Gastroesophageal sphincter (tissue), 4 donors: ENCODE measurements around the gene DLG4. TPM values are rescaled to one million over a fixed set of nuclear protein-coding genes. Genes with fewer than 3 reads are reported as not detected.

ENCODE experiments used
- ATAC-seq: fragments of 150-250 bp; one replicate; pipeline ENCODE4 v1.9.1; 2016; ENCODE audit warnings: mild to moderate bottlenecking, moderate library complexity
- H3K27ac ChIP-seq, 4 donors: fragments of 200-600 bp; sonication (generic) in 3 of 4; 1 replicate in 3 of 4; 2 replicates in 1 of 4; pipeline ENCODE4 v1.5.1; 2016 to 2019
- H3K27me3 ChIP-seq: fragments of 200-600 bp; sonication (generic); one replicate; pipeline ENCODE4 v1.5.1; 2019
- H3K36me3 ChIP-seq, 2 donors: fragments of 200-600 bp; sonication (generic); one replicate each; pipeline ENCODE4 v1.5.1; 2019; ENCODE audit warnings: control low read depth in 1 of 2
- H3K4me1 ChIP-seq, 3 donors: fragments of 200-600 bp; sonication (generic); 1 replicate in 2 of 3; 2 replicates in 1 of 3; pipeline ENCODE4 v1.5.1; 2016 to 2019; ENCODE audit warnings: control low read depth in 2 of 3
- H3K4me3 ChIP-seq, 2 donors: fragments of 200-600 bp; sonication (generic); one replicate each; pipeline ENCODE4 v1.5.1; 2019; ENCODE audit warnings: mild to moderate bottlenecking in 1 of 2, moderate library complexity in 1 of 2
- H3K9me3 ChIP-seq, 3 donors: fragments of 200-600 bp; sonication (generic); one replicate each; pipeline ENCODE4 v1.5.1; 2017 to 2019; ENCODE audit warnings: control low read depth in 2 of 3
- EP300 ChIP-seq: sonication (generic); formaldehyde crosslinking; IDR thresholded peaks from one replicate; pipeline ENCODE4 v1.6.1; 2017; ENCODE audit warnings: antibody characterized with exemption, mild to moderate bottlenecking
- POLR2A ChIP-seq, 2 donors: fragments of 450-650 bp; IDR thresholded peaks; one replicate each; pipeline ENCODE4 v1.6.1; 2017; ENCODE audit warnings: antibody characterized with exemption in 2 of 2, mild to moderate bottlenecking in 2 of 2, moderate library complexity in 1 of 2
- POLR2AphosphoS5 ChIP-seq: sonication (generic); formaldehyde crosslinking; IDR thresholded peaks from one replicate; pipeline ENCODE4 v1.6.1; 2017; ENCODE audit warnings: antibody characterized with exemption
- WGBS, 2 donors: methylation state at CpG; one replicate each; pipeline ENCODE4 v1.1.5; 2018; ENCODE audit warnings: low coverage in 1 of 2; 5-methylcytosine and 5-hydroxymethylcytosine counted together
- total RNA-seq, 4 donors: library from RNA; depleted of rRNA; stranded (reverse); fragments of >200 nt; gene quantifications; one replicate each; pipeline ENCODE4 v1.1.0, GENCODE V29; 2016
- TF ChIP-seq, protein P1 (sequence below), 4 experiments: fragments of 200-600 bp in 2 of 4; fragments of 450-650 bp in 2 of 4; sonication (generic) in 1 of 4; IDR thresholded peaks; one replicate each; pipeline ENCODE4 v1.5.1; 2017 to 2019; ENCODE audit warnings: antibody characterized with exemption in 4 of 4, mild to moderate bottlenecking in 2 of 4, moderate library complexity in 2 of 4

DLG4 gene
- total RNA-seq, 4 donors from 2014 or later, result 14.1 to 21.7 (median 16.5) TPM

DNA sequence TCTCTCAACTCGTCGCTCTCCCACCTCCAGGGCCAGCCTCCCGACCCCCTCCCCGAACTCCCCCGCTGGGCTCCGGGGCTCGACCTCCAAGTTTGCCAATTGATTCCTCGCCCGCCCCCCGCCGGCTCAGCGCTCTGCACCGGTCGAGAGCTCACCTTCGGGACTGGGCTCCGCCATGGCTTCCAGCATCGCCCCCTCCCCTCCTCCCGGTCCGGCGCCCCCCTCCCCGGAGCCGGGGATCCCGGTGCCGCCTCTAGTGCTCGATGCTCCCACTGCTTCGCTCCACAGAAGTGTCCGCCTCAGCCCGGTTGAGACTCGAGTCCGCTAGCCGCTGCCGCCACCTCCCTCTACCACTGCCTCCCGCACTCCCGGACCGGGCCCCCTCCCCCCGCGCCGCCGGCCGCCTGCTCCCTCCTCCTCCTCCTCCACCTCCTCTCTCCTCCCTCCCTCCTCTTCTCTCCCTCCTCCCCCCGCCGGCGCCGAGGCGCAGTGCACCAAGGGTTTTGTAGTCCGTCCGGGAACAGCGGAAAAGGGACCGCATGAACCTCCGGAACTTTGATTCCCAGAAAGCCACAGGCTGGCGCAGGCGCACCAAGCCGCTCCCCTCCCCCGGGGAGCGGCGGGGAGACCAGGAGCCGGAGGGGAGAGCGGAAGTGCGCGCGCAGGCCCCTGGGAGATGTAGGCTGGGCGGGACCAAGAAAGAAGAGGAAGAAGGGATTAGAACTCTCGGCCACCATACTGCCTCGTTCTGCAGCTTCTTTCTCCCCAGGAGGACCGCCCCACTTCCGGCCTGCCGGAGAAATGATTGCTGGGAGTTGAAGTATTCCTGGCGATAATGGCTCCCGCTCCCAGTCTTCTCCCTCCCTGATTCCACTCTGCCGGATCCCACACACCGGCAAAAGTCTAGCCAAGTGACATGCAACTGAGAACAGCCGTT is 19.7 kb upstream of the DLG4 start, which contains the start of gene PHF23:
PHF23 (minus strand) TSS at position 367 of the 937 bp plus-strand sequence; CDS start at position 189, 178 bp downstream.
- 0 to 1% methylated on average over 5 to 15 of the region's 72 CpGs for WGBS, 2 donors
- peaks cover 8 to 67% (median 33%) of the 10 kb centered on the region in 3 donors for H3K4me1 ChIP-seq
- TF ChIP-seq EP300 (no peak), POLR2A (IDR thresholded peaks at IDR 0.05) (peak; percentile 40 to 56), POLR2AphosphoS5 (peak; percentile 81)
- TF ChIP-seq, protein P1, sequence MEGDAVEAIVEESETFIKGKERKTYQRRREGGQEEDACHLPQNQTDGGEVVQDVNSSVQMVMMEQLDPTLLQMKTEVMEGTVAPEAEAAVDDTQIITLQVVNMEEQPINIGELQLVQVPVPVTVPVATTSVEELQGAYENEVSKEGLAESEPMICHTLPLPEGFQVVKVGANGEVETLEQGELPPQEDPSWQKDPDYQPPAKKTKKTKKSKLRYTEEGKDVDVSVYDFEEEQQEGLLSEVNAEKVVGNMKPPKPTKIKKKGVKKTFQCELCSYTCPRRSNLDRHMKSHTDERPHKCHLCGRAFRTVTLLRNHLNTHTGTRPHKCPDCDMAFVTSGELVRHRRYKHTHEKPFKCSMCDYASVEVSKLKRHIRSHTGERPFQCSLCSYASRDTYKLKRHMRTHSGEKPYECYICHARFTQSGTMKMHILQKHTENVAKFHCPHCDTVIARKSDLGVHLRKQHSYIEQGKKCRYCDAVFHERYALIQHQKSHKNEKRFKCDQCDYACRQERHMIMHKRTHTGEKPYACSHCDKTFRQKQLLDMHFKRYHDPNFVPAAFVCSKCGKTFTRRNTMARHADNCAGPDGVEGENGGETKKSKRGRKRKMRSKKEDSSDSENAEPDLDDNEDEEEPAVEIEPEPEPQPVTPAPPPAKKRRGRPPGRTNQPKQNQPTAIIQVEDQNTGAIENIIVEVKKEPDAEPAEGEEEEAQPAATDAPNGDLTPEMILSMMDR (IDR thresholded peaks at IDR 0.05), result peak in 3 of 4 experiments; percentile 8 to 58 (median 34)

DNA sequence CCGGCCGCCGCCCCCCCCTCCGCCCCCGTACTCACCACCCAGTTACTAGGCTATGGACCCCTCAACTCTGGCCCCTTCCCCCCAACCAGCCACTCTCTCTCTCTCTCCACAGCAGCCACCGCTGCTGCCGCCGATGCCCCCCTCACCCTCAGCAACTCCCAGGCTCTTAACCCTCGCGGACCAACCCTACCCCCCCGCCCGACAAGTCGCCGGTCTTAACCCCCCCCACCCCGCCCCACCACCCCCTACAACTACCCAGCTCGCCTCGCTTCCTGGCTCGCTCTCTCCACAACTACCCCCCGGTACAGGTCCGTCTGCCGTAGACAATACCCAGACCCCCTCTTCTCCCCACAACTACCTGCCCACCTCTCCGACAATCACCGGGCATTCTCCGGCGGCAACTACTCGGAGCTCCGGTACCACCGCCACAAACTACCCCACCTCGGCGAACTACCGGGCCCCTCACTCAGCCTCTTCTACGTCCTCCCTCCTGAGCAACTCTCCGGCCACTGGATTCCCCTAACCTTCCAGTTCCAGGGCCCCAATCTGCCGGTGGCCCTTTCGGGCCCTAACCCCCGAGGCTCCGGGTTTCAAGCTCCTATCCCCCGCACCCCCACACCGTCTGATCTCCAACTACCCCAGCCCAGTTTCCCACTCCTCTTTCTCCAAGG is 18.9 kb upstream of the DLG4 start:
- Histone ChIP-seq H3K27ac (peak overlapping the region; percentile 82 to 98 (median 95)), H3K4me1 (peaks cover 8 to 62% (median 29%) of the 10 kb centered on the region in 3 donors), H3K36me3 (peaks cover 0 to 34% of the 10 kb centered on the region in 2 donors), H3K4me3 (peak overlapping the region; percentile 90 to 99), H3K9me3 (no peaks in the 10 kb centered on the region), H3K27me3 (no peaks in the 10 kb centered on the region)
- TF ChIP-seq EP300 (no peak), POLR2AphosphoS5 (no peak), POLR2A (IDR thresholded peaks at IDR 0.05) (no peak)
- TF ChIP-seq, protein P1 (IDR thresholded peaks at IDR 0.05), result no peak
- no peak for ATAC-seq
- WGBS, 2 donors, result 0 to 1% methylated on average over 15 to 24 of the region's 39 CpGs

More for the DNA sequence above, 19.7 kb upstream of the DLG4 start, which contains the start of gene PHF23:
- H3K9me3 ChIP-seq, result no peaks in the 10 kb centered on the region
- peak within 1 kb of the TSS; percentile 90 to 99 for H3K4me3 ChIP-seq
- H3K27ac ChIP-seq, result peak within 1 kb of the TSS; percentile 82 to 98 (median 96)
- peaks cover 0 to 42% of the 10 kb centered on the region in 2 donors for H3K36me3 ChIP-seq
- ATAC-seq, result peak; percentile 87
- no peaks in the 10 kb centered on the region for H3K27me3 ChIP-seq

- H3K36me3 ChIP-seq, result peaks cover 0 to 33% of the 10 kb centered on the region in 2 donors
- peak overlapping the region; percentile 90 to 99 for H3K4me3 ChIP-seq
- H3K27me3 ChIP-seq, result no peaks in the 10 kb centered on the region
- peaks cover 8 to 64% (median 29%) of the 10 kb centered on the region in 3 donors for H3K4me1 ChIP-seq
- no CpG with 5 or more reads among the region's 73 CpGs for WGBS, 2 donors
- peak; percentile 6 for ATAC-seq
- H3K9me3 ChIP-seq, result no peaks in the 10 kb centered on the region
- peak overlapping the region; percentile 82 to 98 (median 95) for H3K27ac ChIP-seq
- TF ChIP-seq EP300, result no peak
- no peak for TF ChIP-seq POLR2A (IDR thresholded peaks at IDR 0.05)
- no peak for TF ChIP-seq POLR2AphosphoS5
- TF ChIP-seq, protein P1 (IDR thresholded peaks at IDR 0.05), result no peak
Measured at GRCh38 chr17:7237761-7238419, 18.3 kb upstream of the DLG4 start.

GRCh38 chr17:7237266-7237760 is 17.7 kb upstream of the DLG4 start:
- H3K27me3 ChIP-seq, result no peaks in the 10 kb centered on the region
- WGBS, 2 donors, result 20 to 21% methylated on average over 1 to 5 of the region's 6 CpGs
- H3K27ac ChIP-seq, result peak overlapping the region; percentile 82 to 98 (median 95)
- no peak for ATAC-seq
- peak overlapping the region; percentile 90 to 99 for H3K4me3 ChIP-seq
- H3K36me3 ChIP-seq, result peaks cover 0 to 33% of the 10 kb centered on the region in 2 donors
- H3K9me3 ChIP-seq, result no peaks in the 10 kb centered on the region
- H3K4me1 ChIP-seq, result peaks cover 8 to 70% (median 35%) of the 10 kb centered on the region in 3 donors
- no peak for TF ChIP-seq EP300
- TF ChIP-seq POLR2A (IDR thresholded peaks at IDR 0.05), result no peak
- TF ChIP-seq, protein P1 (IDR thresholded peaks at IDR 0.05), result no peak
- TF ChIP-seq POLR2AphosphoS5, result no peak
